HepG2 (cell line): Measurements from ENCODE around the gene PRR35. TPM values are rescaled to one million over a fixed set of nuclear protein-coding genes. Genes with fewer than 3 reads are reported as not detected.
A peak's percentile ranks its signal among the peaks of the same experiment; 100 is the strongest.

Experiments
- ARID4A ChIP-seq: sonication (generic); formaldehyde crosslinking; IDR thresholded peaks from 2 replicates; pipeline ENCODE4 v1.5.0; 2020; ENCODE audit warnings: mild to moderate bottlenecking, missing genetic modification reagents, borderline replicate concordance
- ATF5 ChIP-seq: sonication (generic); formaldehyde crosslinking; IDR thresholded peaks from 2 replicates; pipeline ENCODE4 v1.4.0; 2020; ENCODE audit warnings: mild to moderate bottlenecking, low read depth, missing genetic modification reagents
- CCAR2 ChIP-seq: fragments of 200-400 bp; formaldehyde crosslinking; optimal IDR thresholded peaks from 2 replicates; pipeline ENCODE3; 2018; ENCODE audit warnings: low read depth, mild to moderate bottlenecking, low read length, moderate library complexity
- ELF1 ChIP-seq: sonication (generic); formaldehyde crosslinking; IDR thresholded peaks from 2 replicates; pipeline ENCODE4 v1.4.0; 2020; ENCODE audit warnings: missing genetic modification reagents
- IKZF1 ChIP-seq: fragments of 450-650 bp; IDR thresholded peaks from 2 replicates; pipeline ENCODE4 v1.7.1; 2016
- KDM5A ChIP-seq: fragments of 200-600 bp; sonication (generic); IDR thresholded peaks from 2 replicates; pipeline ENCODE4 v1.7.0; 2018; ENCODE audit warnings: antibody characterized with exemption, mild to moderate bottlenecking, low read length, borderline replicate concordance
- KMT2A ChIP-seq: sonication (generic); formaldehyde crosslinking; IDR thresholded peaks from 2 replicates; pipeline ENCODE4 v1.4.0; 2020; ENCODE audit warnings: missing genetic modification reagents
- MTERF4 ChIP-seq: sonication (generic); formaldehyde crosslinking; IDR thresholded peaks from 2 replicates; pipeline ENCODE4 v1.8.0; 2023; ENCODE audit warnings: mild to moderate bottlenecking, missing genetic modification reagents
- MXD3 ChIP-seq: IDR thresholded peaks from 2 replicates; pipeline ENCODE4 v1.6.1; 2016; ENCODE audit warnings: mild to moderate bottlenecking, missing biosample characterization, missing genetic modification reagents
- MZF1 ChIP-seq: sonication (generic); formaldehyde crosslinking; IDR thresholded peaks from 2 replicates; pipeline ENCODE4 v1.8.1; 2023; ENCODE audit warnings: mild to moderate bottlenecking, missing genetic modification reagents, borderline replicate concordance
- POLR2A ChIP-seq, 2 experiments: IDR thresholded peaks; 2 replicates each; pipeline ENCODE4 v1.6.1; 2011; ENCODE audit warnings: low read depth in 2 of 2, low read length in 2 of 2, mild to moderate bottlenecking in 1 of 2, moderate library complexity in 1 of 2; ENCODE audit not compliant: insufficient read depth in 1 of 2
- SMARCC2 ChIP-seq: fragments of 450-650 bp; IDR thresholded peaks from 2 replicates; pipeline ENCODE4 v1.6.1; 2017; ENCODE audit warnings: antibody characterized with exemption, mild to moderate bottlenecking
- TRIM22 ChIP-seq: fragments of 450-650 bp; IDR thresholded peaks from 2 replicates; pipeline ENCODE4 v1.6.1; 2017
- ZBTB7B ChIP-seq: sonication (generic); formaldehyde crosslinking; IDR thresholded peaks from 2 replicates; pipeline ENCODE4 v1.4.0; 2020; ENCODE audit warnings: missing genetic modification reagents
- ZEB1 ChIP-seq: IDR thresholded peaks from 2 replicates; pipeline ENCODE4 v1.6.1; 2012; ENCODE audit warnings: mild to moderate bottlenecking, low read depth, inconsistent platforms; ENCODE audit not compliant: insufficient replicate concordance
- ZFP1 ChIP-seq: IDR thresholded peaks from 2 replicates; pipeline ENCODE4 v1.6.1; 2016
- ZMAT5 ChIP-seq: sonication (generic); formaldehyde crosslinking; IDR thresholded peaks from 2 replicates; pipeline ENCODE4 v1.5.0; 2020; ENCODE audit warnings: mild to moderate bottlenecking, low read depth, missing genetic modification reagents, borderline replicate concordance
- ZNF225 ChIP-seq: sonication (generic); formaldehyde crosslinking; IDR thresholded peaks from 2 replicates; pipeline ENCODE4 v1.4.0; 2020; ENCODE audit warnings: mild to moderate bottlenecking, missing genetic modification reagents
- ZNF510 ChIP-seq: sonication (generic); formaldehyde crosslinking; IDR thresholded peaks from 2 replicates; pipeline ENCODE4 v1.4.0; 2020; ENCODE audit warnings: low read depth, mild to moderate bottlenecking, missing genetic modification reagents
- ZNF513 ChIP-seq: sonication (generic); formaldehyde crosslinking; conservative IDR thresholded peaks from 2 replicates; pipeline ENCODE4 v1.5.0; 2020; ENCODE audit warnings: missing genetic modification reagents
- polyA plus RNA-seq, 8 experiments: library from polyadenylated mRNA; depleted of rRNA in 3 of 8; stranded (reverse) in 7 of 8; unstranded in 1 of 8; fragments of >200 nt; fragmentation: Illumina TruSeq in 4 of 8; extraction: Trizol in 4 of 8; gene quantifications; 2 replicates each; pipeline versions ENCODE4 v1.2.1 to v1.2.3, GENCODE V29; 2011 to 2016; ENCODE audit warnings: low read depth in 4 of 8, missing spikeins in 1 of 8, mixed read lengths in 1 of 8; ENCODE audit not compliant: insufficient read depth in 1 of 8
- total RNA-seq, 5 experiments: library from RNA; depleted of rRNA; stranded (reverse); fragments of >200 nt; fragmentation: Illumina TruSeq; extraction: Trizol; gene quantifications; 2 replicates each; pipeline ENCODE4 v1.2.3, GENCODE V29; 2016; ENCODE audit warnings: low read depth in 1 of 5

The PRR35 gene
- total and polyA plus RNA-seq, 2 of the 13 experiments (the other 11 are each of a cell fraction or from before 2014, with no cell fraction given), result 0.07 to 0.16 TPM

- peak; percentile 12; the same call in 1 of the 2 replicates for TF ChIP-seq MXD3 (CRISPR knock-in tag)
- TF ChIP-seq SMARCC2, result no peak
- no peak for TF ChIP-seq ZMAT5 (CRISPR knock-in tag)
- no peak for TF ChIP-seq TRIM22
- TF ChIP-seq ZFP1 (CRISPR knock-in tag), result no peak
- TF ChIP-seq MTERF4 (CRISPR knock-in tag), result no peak; the same call in 1 of the 2 replicates
- TF ChIP-seq KDM5A, result no peak; the same call in 1 of the 2 replicates
- TF ChIP-seq ZEB1, result no peak
- TF ChIP-seq MZF1 (CRISPR knock-in tag), result no peak
- TF ChIP-seq ZNF510 (CRISPR knock-in tag), result peak; percentile 59; the same call in 1 of the 2 replicates
- TF ChIP-seq ZBTB7B (CRISPR knock-in tag), result peak; percentile 81
- TF ChIP-seq POLR2A (IDR thresholded peaks at IDR 0.05; ENCODE audit: insufficient read depth in 1 of 2, low read depth in 2 of 2, low read length in 2 of 2), result peak in 1 of 2 experiments; percentile 65; a peak in 3 of 4 replicates
- TF ChIP-seq IKZF1, result no peak
- peak; percentile 74; the same call in 1 of the 2 replicates for TF ChIP-seq ZNF513 (CRISPR knock-in tag)
- no peak for TF ChIP-seq CCAR2
- no peak for TF ChIP-seq ELF1 (CRISPR knock-in tag)
- TF ChIP-seq KMT2A (CRISPR knock-in tag), result 0 out of 2 replicates have a peak, but pooled peaks have one; percentile 55
- TF ChIP-seq ARID4A (CRISPR knock-in tag), result peak; percentile 61; the same call in 1 of the 2 replicates
- TF ChIP-seq ZNF225 (CRISPR knock-in tag), result 0 out of 2 replicates have a peak, but pooled peaks have one; percentile 16
- no peak for TF ChIP-seq ATF5 (CRISPR knock-in tag)
These were observed 26.6 kb upstream of the PRR35 start (continued) for GRCh38 chr16:533391-534123.
